KMS-11 (cell line): ENCODE results near the gene CALM1.

Experiments
- H2AFZ ChIP-seq: fragments of 200-600 bp; sonication (generic); 2 replicates; pipeline ENCODE4 v1.6.1; 2016; ENCODE audit warnings: antibody characterized with exemption, mixed run types, low read depth
- H3K27ac ChIP-seq: fragments of 200-600 bp; sonication (generic); 2 replicates; pipeline ENCODE4 v1.6.1; 2016; ENCODE audit warnings: mild to moderate bottlenecking, mixed run types
- H3K27me3 ChIP-seq: fragments of 200-600 bp; sonication (generic); 2 replicates; pipeline ENCODE4 v1.6.1; 2017; ENCODE audit warnings: mild to moderate bottlenecking, low read depth, mixed run types, moderate library complexity; ENCODE audit not compliant: insufficient read depth
- H3K36me3 ChIP-seq: fragments of 200-600 bp; sonication (generic); 2 replicates; pipeline ENCODE4 v1.6.1; 2017; ENCODE audit warnings: mild to moderate bottlenecking, mixed run types; ENCODE audit not compliant: insufficient read depth
- H3K4me1 ChIP-seq: fragments of 200-600 bp; sonication (generic); 2 replicates; pipeline ENCODE4 v1.6.1; 2016; ENCODE audit warnings: mild to moderate bottlenecking, low read depth, mixed run types; ENCODE audit not compliant: poor library complexity, severe bottlenecking
- H3K4me2 ChIP-seq: fragments of 200-600 bp; sonication (generic); 2 replicates; pipeline ENCODE4 v1.7.0; 2016; ENCODE audit warnings: mild to moderate bottlenecking, mixed run types
- H3K4me3 ChIP-seq: fragments of 200-600 bp; sonication (generic); IDR thresholded peaks from 2 replicates; pipeline ENCODE4 v1.6.1; 2017; ENCODE audit warnings: low read depth, low read length, mixed read lengths; ENCODE audit not compliant: insufficient read depth
- H3K79me2 ChIP-seq: fragments of 200-600 bp; sonication (generic); 2 replicates; pipeline ENCODE4 v1.6.1; 2016; ENCODE audit warnings: low read depth, mixed run types; ENCODE audit not compliant: insufficient read depth
- H3K9ac ChIP-seq: fragments of 200-600 bp; sonication (generic); 2 replicates; pipeline ENCODE4 v1.6.1; 2016; ENCODE audit warnings: mild to moderate bottlenecking, mixed run types
- H4K20me1 ChIP-seq: fragments of 200-600 bp; sonication (generic); 2 replicates; pipeline ENCODE4 v1.6.1; 2016; ENCODE audit warnings: mild to moderate bottlenecking, mixed run types; ENCODE audit not compliant: insufficient read depth
- TF ChIP-seq, protein P1 (sequence below): fragments of 200-600 bp; sonication (generic); conservative IDR thresholded peaks from 2 replicates; pipeline ENCODE4 v1.6.1; 2017; ENCODE audit warnings: low read depth, mild to moderate bottlenecking, antibody characterized with exemption, low read length, moderate library complexity, mixed read lengths

The CALM1 gene

DNA sequence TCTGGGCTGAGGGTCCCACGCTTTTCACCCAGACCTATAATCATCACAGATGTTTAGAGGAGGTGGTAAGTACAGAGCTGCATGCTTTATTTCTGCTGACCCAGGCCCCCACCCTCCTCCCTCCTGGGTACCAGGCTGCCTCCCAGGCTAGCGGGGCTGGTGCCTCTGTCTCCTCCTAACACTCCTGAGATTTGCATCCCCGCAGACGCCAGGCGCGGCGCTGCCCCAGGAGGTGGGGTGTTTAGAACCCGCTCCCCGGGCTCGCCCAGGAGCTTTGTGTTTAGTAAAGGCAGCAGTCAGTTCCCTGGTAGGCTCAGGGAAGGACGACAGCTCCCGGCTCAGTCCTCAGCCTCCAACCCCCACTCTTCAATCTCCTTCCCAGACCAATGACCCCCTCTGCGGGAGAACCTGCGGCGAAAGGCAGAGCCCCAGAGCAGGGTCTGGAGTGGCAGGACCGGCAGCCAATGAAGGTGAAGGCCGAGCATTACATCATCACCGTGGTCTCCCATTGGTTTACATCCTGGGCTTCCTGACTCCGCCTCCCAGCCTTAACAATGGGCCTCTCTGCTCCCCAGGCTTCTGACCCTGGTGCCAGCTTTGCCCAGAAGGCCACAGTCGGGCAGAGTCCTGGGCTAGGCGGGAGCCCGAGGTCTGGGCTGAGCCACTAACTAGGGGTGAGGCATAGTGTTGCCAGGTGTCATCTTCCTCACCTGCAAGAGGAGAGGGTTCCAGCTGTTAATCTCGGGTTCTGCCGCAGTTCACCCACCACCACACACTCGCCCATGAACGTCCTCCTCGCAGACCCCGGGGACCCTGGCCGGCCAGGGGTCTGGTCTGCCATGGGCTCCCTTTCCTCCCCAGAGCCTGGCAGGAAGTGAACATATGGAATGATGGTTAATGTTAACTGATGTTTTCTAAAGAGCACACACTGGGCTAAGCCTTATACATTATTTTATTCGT is 57.5 kb downstream of the CALM1 start:
- H2AFZ ChIP-seq = no peak overlapping the region
- H3K4me3 ChIP-seq = no peak overlapping the region
- H3K27ac ChIP-seq = no peak overlapping the region

DNA sequence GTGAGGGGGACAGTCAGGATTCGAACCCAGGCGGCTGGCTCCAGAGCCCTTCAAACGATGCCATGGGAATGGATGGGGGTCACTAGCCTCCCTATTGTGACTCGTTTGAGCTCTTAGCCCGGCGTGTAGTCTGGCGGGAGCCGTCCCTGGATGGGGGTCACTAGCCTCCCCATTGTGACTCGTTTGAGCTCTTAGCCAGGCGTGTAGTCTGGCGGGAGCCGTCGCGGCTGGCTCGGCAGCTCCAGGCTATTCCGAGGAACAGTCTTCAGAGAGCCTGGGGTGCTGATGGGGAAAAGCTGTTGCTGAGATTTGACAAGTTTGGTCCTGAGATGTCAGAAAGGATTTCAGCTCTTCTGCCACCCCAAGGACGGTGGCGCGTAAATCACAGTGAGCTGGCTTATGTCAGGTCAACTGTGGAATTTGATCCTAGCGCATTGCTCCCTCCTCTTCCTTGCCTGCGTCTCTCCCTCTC is 58.3 kb downstream of the CALM1 start:
- Histone ChIP-seq H3K9ac (no peak overlapping the region), H4K20me1 (no peaks in the 10 kb centered on the region), H3K27ac (no peak overlapping the region), H3K27me3 (no peaks in the 10 kb centered on the region), H3K36me3 (no peaks in the 10 kb centered on the region), H3K4me1 (no peaks in the 10 kb centered on the region), H3K79me2 (no peaks in the 10 kb centered on the region), H3K4me3 (no peak overlapping the region), H3K4me2 (no peak overlapping the region), H2AFZ (no peak overlapping the region)
- TF ChIP-seq, protein P1, sequence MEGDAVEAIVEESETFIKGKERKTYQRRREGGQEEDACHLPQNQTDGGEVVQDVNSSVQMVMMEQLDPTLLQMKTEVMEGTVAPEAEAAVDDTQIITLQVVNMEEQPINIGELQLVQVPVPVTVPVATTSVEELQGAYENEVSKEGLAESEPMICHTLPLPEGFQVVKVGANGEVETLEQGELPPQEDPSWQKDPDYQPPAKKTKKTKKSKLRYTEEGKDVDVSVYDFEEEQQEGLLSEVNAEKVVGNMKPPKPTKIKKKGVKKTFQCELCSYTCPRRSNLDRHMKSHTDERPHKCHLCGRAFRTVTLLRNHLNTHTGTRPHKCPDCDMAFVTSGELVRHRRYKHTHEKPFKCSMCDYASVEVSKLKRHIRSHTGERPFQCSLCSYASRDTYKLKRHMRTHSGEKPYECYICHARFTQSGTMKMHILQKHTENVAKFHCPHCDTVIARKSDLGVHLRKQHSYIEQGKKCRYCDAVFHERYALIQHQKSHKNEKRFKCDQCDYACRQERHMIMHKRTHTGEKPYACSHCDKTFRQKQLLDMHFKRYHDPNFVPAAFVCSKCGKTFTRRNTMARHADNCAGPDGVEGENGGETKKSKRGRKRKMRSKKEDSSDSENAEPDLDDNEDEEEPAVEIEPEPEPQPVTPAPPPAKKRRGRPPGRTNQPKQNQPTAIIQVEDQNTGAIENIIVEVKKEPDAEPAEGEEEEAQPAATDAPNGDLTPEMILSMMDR = no peak

More for the DNA sequence above, 57.5 kb downstream of the CALM1 start:
- no peaks in the 10 kb centered on the region for H4K20me1 ChIP-seq
- TF ChIP-seq, protein P1 = no peak
- no peaks in the 10 kb centered on the region for H3K4me1 ChIP-seq
- H3K36me3 ChIP-seq = no peaks in the 10 kb centered on the region
- no peak overlapping the region for H3K4me2 ChIP-seq
- H3K9ac ChIP-seq = no peak overlapping the region
- no peaks in the 10 kb centered on the region for H3K79me2 ChIP-seq
- no peaks in the 10 kb centered on the region for H3K27me3 ChIP-seq

DNA sequence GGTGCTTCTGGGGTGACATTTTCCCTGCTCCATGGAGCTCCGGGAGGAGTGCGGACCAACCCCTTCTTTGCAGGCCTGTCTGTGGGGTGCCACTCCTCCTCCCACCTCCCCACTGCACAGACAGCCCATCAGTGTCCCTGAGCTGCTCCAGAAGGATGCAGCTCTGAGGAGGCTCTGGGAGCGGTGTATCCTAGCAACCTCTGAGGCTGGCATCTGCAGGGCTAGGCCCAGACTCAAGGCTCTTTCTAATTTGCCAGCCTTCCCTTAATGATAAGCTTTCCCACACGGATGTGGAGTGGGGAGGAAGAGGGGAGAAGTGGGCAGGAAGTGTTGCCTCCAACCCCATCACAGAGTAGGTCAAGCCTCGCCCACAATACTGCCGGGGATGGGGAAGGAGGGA is 59.7 kb downstream of the CALM1 start:
- H3K4me1 ChIP-seq = no peaks in the 10 kb centered on the region
- no peak overlapping the region for H3K4me3 ChIP-seq
- H3K9ac ChIP-seq = no peak overlapping the region
- no peaks in the 10 kb centered on the region for H4K20me1 ChIP-seq
- no peaks in the 10 kb centered on the region for H3K36me3 ChIP-seq
- H3K27ac ChIP-seq = no peak overlapping the region
- H3K27me3 ChIP-seq = no peaks in the 10 kb centered on the region
- TF ChIP-seq, protein P1 = no peak
- no peak overlapping the region for H3K4me2 ChIP-seq
- H2AFZ ChIP-seq = no peak overlapping the region
- H3K79me2 ChIP-seq = no peaks in the 10 kb centered on the region

DNA sequence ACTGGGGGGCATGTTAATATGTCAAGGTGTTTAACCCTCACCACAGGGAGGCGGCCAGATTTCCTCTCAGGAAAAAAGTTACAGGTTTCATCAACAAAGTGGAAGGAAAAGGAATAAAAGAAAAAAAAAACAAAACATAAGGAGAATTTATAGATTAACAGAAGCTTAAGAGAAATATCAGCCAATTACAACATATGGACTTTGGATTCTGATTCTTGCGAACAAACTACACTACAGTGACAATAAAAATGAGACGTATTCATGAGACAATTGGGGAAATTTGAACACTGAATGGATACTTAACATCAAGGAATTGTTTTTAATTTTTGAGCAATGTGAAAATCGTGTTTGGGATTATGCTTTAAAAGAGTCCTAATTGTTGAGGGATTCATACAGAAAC is 60.4 kb downstream of the CALM1 start:
- no peaks in the 10 kb centered on the region for H3K27me3 ChIP-seq
- TF ChIP-seq, protein P1 = no peak
- H2AFZ ChIP-seq = no peak overlapping the region
- no peak overlapping the region for H3K9ac ChIP-seq
- H3K36me3 ChIP-seq = no peaks in the 10 kb centered on the region
- no peaks in the 10 kb centered on the region for H3K79me2 ChIP-seq
- H3K27ac ChIP-seq = no peak overlapping the region
- no peaks in the 10 kb centered on the region for H4K20me1 ChIP-seq
- H3K4me1 ChIP-seq = no peaks in the 10 kb centered on the region
- H3K4me3 ChIP-seq = no peak overlapping the region
- no peak overlapping the region for H3K4me2 ChIP-seq
